ENCODE results near the gene RRAS2.

The RRAS2 gene

DNA sequence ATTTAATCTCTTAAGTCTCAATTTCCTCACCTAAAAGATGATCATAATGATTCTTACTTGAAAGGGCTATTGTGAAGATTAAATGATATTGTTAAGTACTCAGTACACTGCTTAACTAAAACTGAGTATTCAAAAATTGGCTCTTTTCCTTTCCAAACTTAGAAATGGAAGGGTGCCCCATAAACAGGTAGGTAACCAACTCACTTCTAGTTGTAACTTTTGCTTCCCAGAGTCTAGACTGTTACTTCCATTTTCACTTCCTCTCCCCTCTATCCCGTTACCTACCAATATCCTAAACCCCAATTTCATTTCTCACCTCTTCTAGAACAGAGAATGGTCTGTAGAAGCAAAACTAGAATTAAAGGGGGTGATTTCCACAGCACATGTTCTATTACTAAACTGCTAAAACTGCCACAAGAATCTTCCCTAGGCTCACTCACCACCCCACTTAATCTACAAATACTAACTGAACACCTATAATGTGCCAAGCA lies 50.0 kb downstream of the RRAS2 start:
- H3K4me3 ChIP-seq (ENCODE audit: low read depth, low read length), result no peak overlapping the region
- no peak for TF ChIP-seq CTCF (IDR thresholded peaks at IDR 0.05; ENCODE audit: borderline replicate concordance, insufficient read depth, low read depth, low read length)

DNA sequence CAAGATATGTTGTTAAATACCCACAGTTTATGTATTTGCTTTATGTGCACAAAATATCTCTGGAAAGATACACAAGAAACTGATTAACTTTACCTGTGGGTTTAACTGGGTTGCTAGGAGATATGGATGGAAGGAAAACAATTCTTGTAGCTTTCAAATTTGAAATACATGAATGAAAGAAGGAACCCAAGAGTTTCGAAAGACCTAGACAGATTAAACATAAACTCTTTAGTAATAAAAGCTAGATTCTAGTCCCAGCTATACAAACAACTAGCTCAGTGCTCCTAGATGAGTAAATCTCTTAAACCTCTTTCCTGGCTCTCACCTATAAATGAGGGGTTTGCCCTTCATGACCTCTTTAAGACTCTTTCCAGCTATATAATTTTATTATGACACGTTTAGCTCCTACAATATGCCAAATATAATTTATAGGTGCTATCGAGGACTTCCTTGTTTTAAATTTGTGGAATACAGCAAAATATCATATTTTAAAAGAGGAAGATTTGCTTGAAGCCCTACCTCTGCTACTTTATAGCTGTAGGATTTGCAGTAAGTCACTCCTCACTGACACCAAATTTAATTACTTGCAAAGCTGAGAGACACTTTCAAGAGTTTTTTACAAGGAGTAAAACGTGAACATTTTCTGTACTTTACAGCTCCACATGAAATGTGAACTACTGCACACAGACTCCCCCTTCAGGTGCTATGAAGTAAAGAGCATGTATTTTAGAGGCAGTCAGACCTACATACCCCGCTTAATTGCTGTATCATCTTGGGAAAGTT lies 50.7 kb downstream of the RRAS2 start:
- no peak overlapping the region for H3K4me3 ChIP-seq (ENCODE audit: low read depth, low read length)
- TF ChIP-seq CTCF (IDR thresholded peaks at IDR 0.05; ENCODE audit: borderline replicate concordance, insufficient read depth, low read depth, low read length), result peak; percentile 65; the same call in 1 of the 2 replicates

- no peak overlapping the region for H3K4me3 ChIP-seq (ENCODE audit: low read depth, low read length)
- peak; percentile 21; the same call in 1 of the 2 replicates for TF ChIP-seq CTCF (IDR thresholded peaks at IDR 0.05; ENCODE audit: borderline replicate concordance, insufficient read depth, low read depth, low read length)
Observed at GRCh38 chr11:14306481-14306880, 52.5 kb downstream of the RRAS2 start.

GRCh38 chr11:14305649-14306048 lies 53.3 kb downstream of the RRAS2 start:
- TF ChIP-seq CTCF (IDR thresholded peaks at IDR 0.05; ENCODE audit: borderline replicate concordance, insufficient read depth, low read depth, low read length), result no peak
- H3K4me3 ChIP-seq (ENCODE audit: low read depth, low read length), result no peak overlapping the region

DNA sequence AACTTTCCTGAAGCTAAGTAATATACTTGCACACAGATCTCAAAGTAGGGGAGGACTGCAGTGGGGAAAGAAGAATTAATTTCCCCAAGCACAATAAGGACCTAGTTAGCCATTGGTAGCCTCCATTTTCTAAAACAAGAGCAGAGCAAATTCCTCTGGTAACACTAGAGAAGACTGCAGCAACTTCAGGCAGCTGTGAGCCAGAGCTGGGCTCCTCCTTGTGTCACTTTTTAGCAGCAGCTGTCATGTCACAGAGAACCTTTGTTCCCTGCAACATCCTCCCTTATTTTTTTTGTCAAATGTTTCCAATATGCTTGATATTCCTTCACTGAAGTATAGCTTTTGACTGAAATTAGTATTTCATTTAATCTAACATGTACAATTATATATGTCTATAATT lies 54.4 kb downstream of the RRAS2 start:
- no peak for TF ChIP-seq CTCF (IDR thresholded peaks at IDR 0.05; ENCODE audit: borderline replicate concordance, insufficient read depth, low read depth, low read length)
- H3K4me3 ChIP-seq (ENCODE audit: low read depth, low read length), result no peak overlapping the region

DNA sequence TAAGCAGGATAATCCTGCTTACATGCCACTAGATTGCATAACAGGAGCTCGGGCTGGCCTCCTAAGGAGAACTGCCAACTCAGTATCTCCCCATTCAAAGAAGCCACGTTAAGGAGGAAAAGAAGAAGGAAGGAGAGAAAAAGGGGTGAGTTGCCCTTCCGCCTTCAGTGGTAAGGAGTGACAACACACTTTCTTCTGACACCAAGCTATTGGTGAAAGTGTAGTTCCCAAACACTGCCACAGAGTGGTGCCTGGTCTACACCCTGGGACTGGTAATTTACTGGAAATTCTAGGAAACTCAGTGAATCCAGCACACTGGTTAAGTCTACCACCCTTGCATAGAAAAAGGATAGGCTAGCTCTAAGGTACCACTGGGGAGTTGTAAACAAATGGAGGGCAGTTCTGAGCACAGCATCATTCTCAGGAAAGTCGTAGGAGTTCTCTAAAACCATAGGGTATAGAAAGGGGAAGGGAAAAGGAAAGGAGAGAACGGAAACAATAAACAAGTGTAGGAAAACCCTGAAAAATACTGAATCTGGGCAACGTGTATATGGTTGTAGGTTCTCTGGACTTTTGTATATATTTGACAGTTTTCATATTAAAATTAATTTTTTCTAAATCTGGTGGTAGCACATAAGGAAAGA lies 58.2 kb downstream of the RRAS2 start:
- no peak overlapping the region for H3K4me3 ChIP-seq (ENCODE audit: low read depth, low read length)
- peak; percentile 70 for TF ChIP-seq CTCF (IDR thresholded peaks at IDR 0.05; ENCODE audit: borderline replicate concordance, insufficient read depth, low read depth, low read length)

- TF ChIP-seq CTCF (IDR thresholded peaks at IDR 0.05; ENCODE audit: borderline replicate concordance, insufficient read depth, low read depth, low read length), result no peak
Observed at GRCh38 chr11:14299921-14300320, 59.1 kb downstream of the RRAS2 start.

More at GRCh38 chr11:14299921-14300320, 59.1 kb downstream of the RRAS2 start:
- no peak overlapping the region for H3K4me3 ChIP-seq (ENCODE audit: low read depth, low read length)

Measured in GM12875 (cell line).